ENCODE measurements around the gene CFAP119. TPM values are rescaled to one million over a fixed set of nuclear protein-coding genes. Genes with fewer than 3 reads are reported as not detected.
A peak's percentile ranks its signal among the peaks of the same experiment; 100 is the strongest.

The CFAP119 gene
- total and polyA plus RNA-seq, 9 of the 15 experiments (the other 6 are each of a cell fraction or from before 2014, with no cell fraction given) = 5.5 to 33.7 (median 9.6) TPM

DNA sequence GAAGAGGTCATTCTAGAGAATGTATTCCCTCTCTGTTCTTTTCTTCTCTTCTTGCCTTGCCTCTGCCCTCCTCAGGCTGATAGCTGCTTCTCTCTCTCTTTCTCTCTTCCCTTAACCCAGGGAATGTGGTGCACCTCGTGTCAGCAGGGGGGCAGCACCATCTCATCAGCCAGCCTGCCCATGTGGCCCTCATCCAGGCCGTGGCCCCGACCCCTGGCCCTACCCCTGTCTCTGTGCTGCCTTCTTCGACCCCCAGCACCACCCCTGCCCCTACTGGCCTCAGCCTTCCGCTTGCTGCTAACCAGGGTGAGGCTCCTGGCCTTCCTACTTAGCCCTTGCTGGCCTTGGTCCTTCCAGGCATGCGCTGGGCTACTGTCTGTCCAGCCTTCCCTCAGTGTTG lies 39.4 kb downstream of the CFAP119 start (continued):
- TF ChIP-seq ZNF518B (CRISPR knock-in tag; IDR thresholded peaks at IDR 0.05) = no peak
- TF ChIP-seq DPF2 (IDR thresholded peaks at IDR 0.05) = no peak
- no peak for TF ChIP-seq GABPA (tag; conservative IDR thresholded peaks at IDR 0.05; ENCODE audit: low read depth)
- TF ChIP-seq TAF1 (IDR thresholded peaks at IDR 0.05; ENCODE audit: control insufficient read depth, extremely low read depth, insufficient read depth, low read length, severe bottlenecking) = no peak

GRCh38 chr16:30721606-30722005 lies 40.3 kb downstream of the CFAP119 start:
- WGBS (ENCODE audit: insufficient coverage, low coverage, missing lambda C conversion rate) = 89% methylated on average over 1 of the region's 1 CpG
- H3K4me1 ChIP-seq (replicated peaks in 1 of 2; ENCODE audit: control insufficient read depth in 2 of 2, insufficient read depth in 2 of 2, low read length in 2 of 2) = peaks cover 0 to 8% of the 10 kb centered on the region in 2 experiments; a peak in 1 of 5 replicates
- peaks cover 93% of the 10 kb centered on the region for H3K36me3 ChIP-seq (ENCODE audit: control insufficient read depth, insufficient read depth, low read length)
- H3K4me2 ChIP-seq (ENCODE audit: insufficient read depth, low read length) = no peak overlapping the region
- CTCF ChIA-PET (ENCODE audit: low intra/inter-chr PET ratio) = interaction anchor here (1.0 kb wide), 1 partner anchor 200 kb away, joined by 3 read pairs; no protein-coding TSS in a partner anchor
- H3K9ac ChIP-seq (ENCODE audit: insufficient read depth in 1 of 2, low read depth in 2 of 2, low read length in 2 of 2) = 0 out of 4 replicates have a peak overlapping the region, but pooled peaks of 1 of the 2 experiments have one; percentile 20
- H3K9me3 ChIP-seq (replicated peaks; ENCODE audit: control insufficient read depth, insufficient read depth, low read depth, low read length) = no peaks in the 10 kb centered on the region
- in situ Hi-C loops (cut with MboI) = no loop called here
- no peak for FAIRE-seq
- ATAC-seq = no peak
- DNase-seq (ENCODE audit: extremely low read depth in 1 of 4, low spot score in 3 of 4) = no peak
- H4K20me1 ChIP-seq (replicated peaks; ENCODE audit: control insufficient read depth, insufficient read depth, low read length) = 0 out of 2 replicates have a peak, but pooled peaks cover 6% of the 10 kb centered on the region
- no peak overlapping the region for H3K27ac ChIP-seq (ENCODE audit: extremely low read depth, low read depth, low read length)
- no TSS peak for BruUV-seq (replicated peaks)
- intact Hi-C loops (cut with micrococcal nuclease) = no loop called here
- H3K9me1 ChIP-seq (ENCODE audit: control insufficient read depth, insufficient read depth, low read length) = no peaks in the 10 kb centered on the region
- H3K27me3 ChIP-seq (ENCODE audit: control insufficient read depth in 2 of 2, insufficient read depth in 2 of 2, low read length in 2 of 2) = no peaks in the 10 kb centered on the region
- no peak overlapping the region for H2AFZ ChIP-seq (ENCODE audit: low read depth, low read length)
- POLR2A ChIA-PET = interaction anchor here (0.6 to 2.6 kb wide), 7 partner anchors 10 to 459 kb away, joined by 3 to 10 read pairs (median 4); partner anchors contain the start of gene PHKG2
- no peak overlapping the region for H3K4me3 ChIP-seq
- H3K79me2 ChIP-seq (ENCODE audit: control insufficient read depth, insufficient read depth, low read length) = peaks cover 21% of the 10 kb centered on the region
- no peak for TF ChIP-seq RNF219 (CRISPR knock-in tag; IDR thresholded peaks at IDR 0.05)
- TF ChIP-seq CREB5 (CRISPR knock-in tag; IDR thresholded peaks at IDR 0.05) = no peak
- TF ChIP-seq PTRF (tag; IDR thresholded peaks at IDR 0.05) = no peak
- TF ChIP-seq, protein P1, sequence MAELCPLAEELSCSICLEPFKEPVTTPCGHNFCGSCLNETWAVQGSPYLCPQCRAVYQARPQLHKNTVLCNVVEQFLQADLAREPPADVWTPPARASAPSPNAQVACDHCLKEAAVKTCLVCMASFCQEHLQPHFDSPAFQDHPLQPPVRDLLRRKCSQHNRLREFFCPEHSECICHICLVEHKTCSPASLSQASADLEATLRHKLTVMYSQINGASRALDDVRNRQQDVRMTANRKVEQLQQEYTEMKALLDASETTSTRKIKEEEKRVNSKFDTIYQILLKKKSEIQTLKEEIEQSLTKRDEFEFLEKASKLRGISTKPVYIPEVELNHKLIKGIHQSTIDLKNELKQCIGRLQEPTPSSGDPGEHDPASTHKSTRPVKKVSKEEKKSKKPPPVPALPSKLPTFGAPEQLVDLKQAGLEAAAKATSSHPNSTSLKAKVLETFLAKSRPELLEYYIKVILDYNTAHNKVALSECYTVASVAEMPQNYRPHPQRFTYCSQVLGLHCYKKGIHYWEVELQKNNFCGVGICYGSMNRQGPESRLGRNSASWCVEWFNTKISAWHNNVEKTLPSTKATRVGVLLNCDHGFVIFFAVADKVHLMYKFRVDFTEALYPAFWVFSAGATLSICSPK (IDR thresholded peaks at IDR 0.05; ENCODE audit: borderline replicate concordance) = no peak
- TF ChIP-seq POLR2AphosphoS2 (IDR thresholded peaks at IDR 0.05; ENCODE audit: low read length) = no peak
- TF ChIP-seq CBX2 (IDR thresholded peaks at IDR 0.05; ENCODE audit: insufficient read depth, low read length, poor library complexity, severe bottlenecking) = no peak
- TF ChIP-seq ZNF431 (CRISPR knock-in tag; IDR thresholded peaks at IDR 0.05) = no peak

All from K562 (cell line).